H1 (cell line): Measurements from ENCODE around the gene OR2T5. TPM values are rescaled to one million over a fixed set of nuclear protein-coding genes. Genes with fewer than 3 reads are reported as not detected.
"Not testable (repeated sequence)": the region's sequence is repeated elsewhere in the genome, so short reads cannot be mapped to it uniquely, and the experiment has no call there.

Experiments
- CTCF ChIA-PET: fragments of 300-600 bp; sonication (Branson Sonifier 250); formaldehyde crosslinking; loops from one replicate; lab custom pipeline; 2021; ENCODE audit not compliant: partially characterized antibody; lab: Charles Lee
- POLR2A ChIA-PET: fragments of 300-600 bp; sonication (Branson Sonifier 250); formaldehyde crosslinking; loops from one replicate; lab custom pipeline; 2021; ENCODE audit warnings: inconsistent platforms; ENCODE audit not compliant: partially characterized antibody; lab: Charles Lee
- DNase-seq, 2 experiments: peaks; one replicate each; pipeline versions ENCODE4 v3.0.0 to v3.0.0-alpha.2; 2010 to 2022; ENCODE audit warnings: low spot score in 2 of 2, low read depth in 1 of 2, mixed read lengths in 1 of 2
- FAIRE-seq: peaks from 2 replicates; lab custom pipeline; 2011; peaks lifted over from hg19 to GRCh38; lab: Jason Lieb, UNC
- H2AFZ ChIP-seq: 2 replicates; pipeline ENCODE4 v1.8.1; 2012; ENCODE audit warnings: low read length, inconsistent platforms
- H2AK5ac ChIP-seq: 2 replicates; pipeline ENCODE4 v1.6.1; 2013; ENCODE audit warnings: low read depth, low read length
- H2BK120ac ChIP-seq: replicated peaks from 2 replicates; pipeline ENCODE3; 2013; ENCODE audit warnings: low read depth, low read length, inconsistent platforms
- H2BK12ac ChIP-seq: 2 replicates; pipeline ENCODE4 v1.6.1; 2013; ENCODE audit warnings: low read depth, low read length
- H2BK15ac ChIP-seq: 2 replicates; pipeline ENCODE4 v1.6.1; 2013; ENCODE audit warnings: low read length
- H2BK20ac ChIP-seq: 2 replicates; pipeline ENCODE4 v1.6.1; 2013; ENCODE audit warnings: low read length
- H2BK5ac ChIP-seq: 2 replicates; pipeline ENCODE4 v1.6.1; 2013; ENCODE audit warnings: low read depth, low read length
- H3K14ac ChIP-seq: 2 replicates; pipeline ENCODE4 v1.6.1; 2013; ENCODE audit warnings: inconsistent platforms; ENCODE audit not compliant: insufficient read length
- H3K18ac ChIP-seq: 2 replicates; pipeline ENCODE4 v1.6.1; 2013; ENCODE audit warnings: low read length; ENCODE audit errors: extremely low read depth
- H3K23ac ChIP-seq: 2 replicates; pipeline ENCODE4 v1.6.1; 2013; ENCODE audit warnings: inconsistent platforms; ENCODE audit not compliant: insufficient read length
- H3K23me2 ChIP-seq: 2 replicates; pipeline ENCODE4 v1.6.1; 2013; ENCODE audit warnings: low read depth, low read length
- H3K27ac ChIP-seq: 2 replicates; pipeline ENCODE4 v1.6.1; 2011; ENCODE audit warnings: low read depth, low read length, inconsistent platforms
- H3K27me3 ChIP-seq, 4 experiments: replicated peaks in 1 of 4; 1 replicate in 1 of 4; 2 replicates in 3 of 4; pipeline versions ENCODE4 v1.6.1 to v1.8.1; 2011 to 2013; ENCODE audit warnings: low read length in 3 of 4, mild to moderate bottlenecking in 3 of 4, inconsistent platforms in 2 of 4, mixed read lengths in 2 of 4, moderate library complexity in 1 of 4; ENCODE audit not compliant: control insufficient read depth in 3 of 4, insufficient read depth in 3 of 4; ENCODE audit errors: extremely low read depth in 1 of 4
- H3K36me3 ChIP-seq, 4 experiments: 2 replicates each; pipeline versions ENCODE4 v1.6.1 to v1.8.1; 2011 to 2013; ENCODE audit warnings: mild to moderate bottlenecking in 4 of 4, low read length in 3 of 4, moderate library complexity in 2 of 4, control low read depth in 1 of 4, inconsistent platforms in 1 of 4; ENCODE audit not compliant: insufficient read depth in 4 of 4, control insufficient read depth in 2 of 4
- H3K4ac ChIP-seq: replicated peaks from 2 replicates; pipeline ENCODE3; 2013; ENCODE audit warnings: low read length, low read depth, mixed read lengths, inconsistent platforms; ENCODE audit not compliant: insufficient read length
- H3K4me1 ChIP-seq, 4 experiments: replicated peaks in 1 of 4; 1 replicate in 1 of 4; 2 replicates in 3 of 4; pipeline versions ENCODE4 v1.6.1 to v1.8.1; 2011 to 2013; ENCODE audit warnings: low read length in 3 of 4, inconsistent platforms in 2 of 4, mixed read lengths in 1 of 4; ENCODE audit not compliant: insufficient read depth in 4 of 4, control insufficient read depth in 3 of 4
- H3K4me2 ChIP-seq, 2 experiments: 2 replicates each; pipeline versions ENCODE4 v1.6.1 to v1.8.1; 2011 to 2013; ENCODE audit warnings: low read depth in 2 of 2, low read length in 2 of 2, control low read depth in 1 of 2, inconsistent platforms in 1 of 2, mild to moderate bottlenecking in 1 of 2; ENCODE audit not compliant: insufficient read depth in 1 of 2
- H3K4me3 ChIP-seq, 4 experiments: fragments of 200-600, 300-600 bp in 1 of 4; sonication (generic), shearing (Covaris generic), sonication (Bioruptor Twin) in 1 of 4; 2 replicates each; pipeline versions ENCODE4 v1.5.1 to v1.8.1; 2011 to 2016; ENCODE audit warnings: low read length in 4 of 4, low read depth in 3 of 4, control low read depth in 2 of 4, inconsistent platforms in 2 of 4, mild to moderate bottlenecking in 2 of 4, mixed read lengths in 1 of 4, moderate library complexity in 1 of 4; ENCODE audit not compliant: insufficient read depth in 2 of 4; ENCODE audit errors: extremely low read depth in 1 of 4
- H3K56ac ChIP-seq: replicated peaks from 2 replicates; pipeline ENCODE3; 2013; ENCODE audit warnings: low read depth, mild to moderate bottlenecking, mixed read lengths, low read length, inconsistent platforms; ENCODE audit not compliant: insufficient read length
- H3K79me1 ChIP-seq: 2 replicates; pipeline ENCODE4 v1.6.1; 2013; ENCODE audit warnings: low read depth, low read length, control low read depth
- H3K79me2 ChIP-seq, 2 experiments: 2 replicates each; pipeline versions ENCODE4 v1.6.1 to v1.8.1; 2012 to 2013; ENCODE audit warnings: low read length in 2 of 2, mild to moderate bottlenecking in 2 of 2, inconsistent platforms in 1 of 2; ENCODE audit not compliant: insufficient read depth in 2 of 2, control insufficient read depth in 1 of 2
- H3K9ac ChIP-seq, 4 experiments: replicated peaks in 1 of 4; 1 replicate in 1 of 4; 2 replicates in 3 of 4; pipeline versions ENCODE4 v1.6.1 to v1.8.1; 2011 to 2013; ENCODE audit warnings: low read depth in 3 of 4, low read length in 3 of 4, control low read depth in 2 of 4, mild to moderate bottlenecking in 2 of 4, moderate library complexity in 2 of 4, inconsistent platforms in 1 of 4; ENCODE audit errors: extremely low read depth in 1 of 4
- H3K9me3 ChIP-seq, 2 experiments: 2 replicates each; pipeline versions ENCODE4 v1.6.1 to v1.8.1; 2012 to 2013; ENCODE audit warnings: mild to moderate bottlenecking in 2 of 2, moderate library complexity in 2 of 2, control low read depth in 1 of 2, inconsistent platforms in 1 of 2, low read depth in 1 of 2, low read length in 1 of 2, mixed read lengths in 1 of 2; ENCODE audit not compliant: insufficient read depth in 2 of 2
- H4K20me1 ChIP-seq, 2 experiments: replicated peaks in 1 of 2; 2 replicates each; pipeline versions ENCODE3 to v1.8.1; 2011 to 2013; ENCODE audit warnings: inconsistent platforms in 2 of 2, low read length in 2 of 2, mild to moderate bottlenecking in 1 of 2; ENCODE audit not compliant: insufficient read depth in 2 of 2, control insufficient read depth in 1 of 2
- H4K5ac ChIP-seq: 2 replicates; pipeline ENCODE4 v1.6.1; 2013; ENCODE audit warnings: low read length, low read depth, mixed read lengths, inconsistent platforms; ENCODE audit not compliant: insufficient read length
- H4K8ac ChIP-seq: 2 replicates; pipeline ENCODE4 v1.8.0; 2013; ENCODE audit warnings: mild to moderate bottlenecking, moderate library complexity, low read length, inconsistent platforms; ENCODE audit not compliant: insufficient read depth; ENCODE audit errors: extremely low read depth
- H4K91ac ChIP-seq: replicated peaks from 2 replicates; pipeline ENCODE3; 2013; ENCODE audit warnings: low read length, mixed read lengths, inconsistent platforms; ENCODE audit not compliant: insufficient read length
- whole genome bisulfite sequencing, 2 experiments: shearing (Covaris generic) in 1 of 2; methylation state at CpG; one replicate each; pipeline versions ENCODE4 v1.1.6 to v1.1.7; 2013 to 2015; ENCODE audit warnings: low lambda C conversion rate in 2 of 2, mixed read lengths in 2 of 2, inconsistent platforms in 1 of 2, low coverage in 1 of 2, missing lambda C conversion rate in 1 of 2; ENCODE audit not compliant: insufficient replicate concordance in 2 of 2, insufficient coverage in 1 of 2, insufficient read length in 1 of 2; ENCODE audit errors: extremely low coverage in 1 of 2, missing lambda C conversion rate in 1 of 2; 5-methylcytosine and 5-hydroxymethylcytosine counted together
- polyA plus RNA-seq, 7 experiments: library from polyadenylated mRNA; depleted of rRNA in 3 of 7; stranded (reverse) in 5 of 7; unstranded in 2 of 7; fragments of >200 nt in 5 of 7; fragments of 200-250 nt in 2 of 7; gene quantifications; 1 replicate in 5 of 7; 2 replicates in 1 of 7; 4 replicates in 1 of 7; pipeline versions ENCODE4 v1.2.1 to v1.2.3, GENCODE V29; 2011 to 2013; ENCODE audit warnings: missing spikeins in 2 of 7, mixed read lengths in 2 of 7
- total RNA-seq: library from RNA; stranded (reverse); fragmentation: NEBNext Ultra II Directional; extraction: Animal tissue kit (Norgen Biotek cat#: 25700); gene quantifications from 2 replicates; pipeline ENCODE4 v1.2.1, GENCODE V29; 2021

The OR2T5 gene
- total and polyA plus RNA-seq, 2 of the 8 experiments (the other 6 are each of a cell fraction or from before 2014, with no cell fraction given), result not detected

DNA sequence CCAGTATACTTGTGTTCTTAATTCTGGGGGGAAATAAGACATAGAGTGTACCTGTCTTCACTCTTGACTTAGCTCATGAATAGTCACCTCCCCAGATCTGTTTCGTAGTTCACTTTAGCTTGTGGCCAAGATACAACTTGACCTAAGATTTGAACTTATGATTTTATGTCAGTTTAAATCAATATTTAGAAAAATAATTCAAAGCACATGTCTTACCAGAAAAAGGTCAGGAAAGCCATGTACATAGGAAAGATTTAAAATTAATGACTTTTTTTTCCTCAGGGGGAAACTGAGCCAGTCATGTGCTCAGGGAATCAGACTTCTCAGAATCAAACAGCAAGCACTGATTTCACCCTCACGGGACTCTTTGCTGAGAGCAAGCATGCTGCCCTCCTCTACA is 15.3 kb upstream of the OR2T5 start, which contains the start of gene OR2T3:
Gene OR2T3 (plus strand): TSS at position 301 of the 400 bp plus-strand sequence. CDS start 0 bp downstream, at position 301.
- CTCF ChIA-PET, H2BK20ac ChIP-seq, H2AFZ ChIP-seq, H2BK15ac ChIP-seq, DNase-seq, H3K4me2 ChIP-seq, H3K79me2 ChIP-seq, H2BK12ac ChIP-seq, POLR2A ChIA-PET, H3K23me2 ChIP-seq, H4K91ac ChIP-seq, H3K14ac ChIP-seq, H3K23ac ChIP-seq, H3K27me3 ChIP-seq, H3K56ac ChIP-seq, H2BK5ac ChIP-seq, H3K4me3 ChIP-seq, H3K9ac ChIP-seq, H2AK5ac ChIP-seq, H3K4me1 ChIP-seq, H3K79me1 ChIP-seq, H3K4ac ChIP-seq, H3K18ac ChIP-seq, FAIRE-seq, H4K20me1 ChIP-seq, H3K27ac ChIP-seq, H4K5ac ChIP-seq, H4K8ac ChIP-seq, H3K36me3 ChIP-seq, H2BK120ac ChIP-seq: not testable (repeated sequence)
- 93% methylated on average over 1 of the region's 2 CpGs; no CpG with 5 or more reads in 1 of the 2 experiments for WGBS, 2 experiments
- peaks cover 17 to 20% of the 10 kb centered on the region in 2 experiments; a peak in 3 of 4 replicates for H3K9me3 ChIP-seq

DNA sequence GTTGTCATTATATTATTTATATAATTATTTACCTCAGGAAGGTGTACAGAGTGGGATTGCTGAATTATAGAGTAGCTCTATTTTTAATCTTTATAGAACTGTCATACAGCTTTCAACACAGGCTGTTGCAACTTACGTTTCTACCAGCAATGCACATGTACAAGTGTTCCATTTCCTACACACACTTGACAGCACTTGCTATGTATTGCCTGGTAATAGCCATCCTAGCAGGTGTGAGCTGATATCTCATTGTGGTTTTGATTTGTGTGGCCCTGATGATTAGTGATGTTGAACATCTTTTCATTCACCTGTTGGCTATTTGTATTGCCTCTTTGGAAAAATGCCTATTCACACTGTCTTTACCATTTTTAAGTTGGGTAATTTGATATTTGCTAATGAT is 12.7 kb upstream of the OR2T5 start:
- H3K56ac ChIP-seq, H3K9ac ChIP-seq, H4K20me1 ChIP-seq, H4K8ac ChIP-seq, H2BK15ac ChIP-seq, H2AK5ac ChIP-seq, FAIRE-seq, H3K79me2 ChIP-seq, H3K18ac ChIP-seq, H3K4me3 ChIP-seq, POLR2A ChIA-PET, H3K23me2 ChIP-seq, H4K5ac ChIP-seq, H3K36me3 ChIP-seq, H3K27ac ChIP-seq, H2AFZ ChIP-seq, H2BK120ac ChIP-seq, H2BK20ac ChIP-seq, H3K4me2 ChIP-seq, DNase-seq, H3K23ac ChIP-seq, H2BK5ac ChIP-seq, H3K79me1 ChIP-seq, CTCF ChIA-PET, H3K14ac ChIP-seq, H3K27me3 ChIP-seq, H3K4ac ChIP-seq, H4K91ac ChIP-seq, H2BK12ac ChIP-seq, H3K4me1 ChIP-seq: not testable (repeated sequence)
- peaks cover 8 to 12% of the 10 kb centered on the region in 2 experiments; a peak in 3 of 4 replicates for H3K9me3 ChIP-seq
- WGBS, 2 experiments, result no CpG with 5 or more reads among the region's 1 CpG
